Activated CD4-positive, alpha-beta T cell treated with anti-CD3 and anti-CD28 coated beads, Interleukin-2, amount 50 U/mL, for 16 hours (primary cell): ENCODE measurements around the gene FKBP1B.
"Not testable (repeated sequence)": the region's sequence is repeated elsewhere in the genome, so short reads cannot be mapped to it uniquely, and the experiment has no call there.

Source experiments
- DNase-seq: peaks from one replicate; pipeline ENCODE4 v3.0.0-alpha.2; 2020

Gene FKBP1B

GRCh38 chr2:24049485-24050021, at the start of gene FKBP1B:
TSS of gene FKBP1B (plus strand) at chr2:24049741. CDS start at chr2:24049850, 109 bp downstream.
- peak; percentile 48 for DNase-seq

GRCh38 chr2:24007693-24008092, 41.8 kb upstream of the FKBP1B start:
- DNase-seq: no peak

- no peak for DNase-seq
These were observed 40.7 kb upstream of the FKBP1B start for GRCh38 chr2:24008672-24009366.

GRCh38 chr2:24009367-24009679, 40.2 kb upstream of the FKBP1B start:
- DNase-seq: no peak

- no peak for DNase-seq
These were observed 39.7 kb upstream of the FKBP1B start, which contains the start of gene MFSD2B for GRCh38 chr2:24009680-24010476. TSS of gene MFSD2B (plus strand) at chr2:24010085. CDS start at chr2:24010097, 12 bp downstream.

GRCh38 chr2:24010477-24011249, 38.9 kb upstream of the FKBP1B start:
- no peak for DNase-seq

- DNase-seq: no peak
These were observed 38.1 kb upstream of the FKBP1B start for GRCh38 chr2:24011250-24012104.

- no peak for DNase-seq
These were observed 36.9 kb upstream of the FKBP1B start for GRCh38 chr2:24012521-24013188.

GRCh38 chr2:24014902-24015301, 34.6 kb upstream of the FKBP1B start:
- DNase-seq: not testable (repeated sequence)

- DNase-seq: no peak
These were observed 33.8 kb upstream of the FKBP1B start for GRCh38 chr2:24015562-24016375.

GRCh38 chr2:24016376-24016761, 33.2 kb upstream of the FKBP1B start:
- DNase-seq: no peak

GRCh38 chr2:24016853-24017703, 32.5 kb upstream of the FKBP1B start:
- DNase-seq: no peak

GRCh38 chr2:24017711-24018110, 31.8 kb upstream of the FKBP1B start:
- DNase-seq: no peak

- DNase-seq: no peak
These were observed 31.3 kb upstream of the FKBP1B start for GRCh38 chr2:24018241-24018640.

GRCh38 chr2:24019729-24020128, 29.8 kb upstream of the FKBP1B start:
- no peak for DNase-seq

GRCh38 chr2:24020244-24020643, 29.3 kb upstream of the FKBP1B start:
- no peak for DNase-seq

GRCh38 chr2:24021122-24021998, 28.2 kb upstream of the FKBP1B start:
- peak; percentile 29 for DNase-seq

GRCh38 chr2:24022324-24022974, 27.1 kb upstream of the FKBP1B start:
- DNase-seq: no peak
